Measurements from ENCODE around the gene TBL1Y.
"Not testable (repeated sequence)": the region's sequence is repeated elsewhere in the genome, so short reads cannot be mapped to it uniquely, and the experiment has no call there.

The TBL1Y gene

GRCh38 chrY:7056886-7057285 lies 146.4 kb downstream of the TBL1Y start:
- Histone ChIP-seq H3K9me3 (no peaks in the 10 kb centered on the region), H3K36me3 (no peaks in the 10 kb centered on the region)
- no peak for TF ChIP-seq Cebpa-rat (IDR thresholded peaks at IDR 0.05)

GRCh38 chrY:7078725-7079124 lies 168.2 kb downstream of the TBL1Y start:
- Histone ChIP-seq H3K27me3 (no peaks in the 10 kb centered on the region), H3K4me1 (no peaks in the 10 kb centered on the region), H3K9me3 (no peaks in the 10 kb centered on the region), H3K36me3 (no peaks in the 10 kb centered on the region), H4K20me1 (no peaks in the 10 kb centered on the region), H3K27ac (no peak overlapping the region), H3K4me2 (no peak overlapping the region), H3K4me3 (no peak overlapping the region), H3K9ac (no peak overlapping the region)
- no peak for TF ChIP-seq Cebpa-rat (IDR thresholded peaks at IDR 0.05)

More at GRCh38 chrY:7056886-7057285, 146.4 kb downstream of the TBL1Y start:
- H4K20me1 ChIP-seq, result no peaks in the 10 kb centered on the region
- no peaks in the 10 kb centered on the region for H3K4me1 ChIP-seq
- H3K27ac ChIP-seq, result no peak overlapping the region
- no peak overlapping the region for H3K9ac ChIP-seq
- H3K4me3 ChIP-seq, result no peak overlapping the region
- H3K4me2 ChIP-seq, result no peak overlapping the region
- no peaks in the 10 kb centered on the region for H3K27me3 ChIP-seq

- not testable (repeated sequence) for H3K36me3 ChIP-seq, H3K27me3 ChIP-seq, H3K27ac ChIP-seq, H3K9ac ChIP-seq, H3K9me3 ChIP-seq, H3K4me1 ChIP-seq, H4K20me1 ChIP-seq, H3K4me2 ChIP-seq, H3K4me3 ChIP-seq
Observed at GRCh38 chrY:7080548-7080947, 170.1 kb downstream of the TBL1Y start.

GRCh38 chrY:7085606-7086005 lies 175.1 kb downstream of the TBL1Y start:
- H3K36me3 ChIP-seq, result no peaks in the 10 kb centered on the region
- no peaks in the 10 kb centered on the region for H3K27me3 ChIP-seq
- H3K4me3 ChIP-seq, result no peak overlapping the region
- H3K9ac ChIP-seq, result no peak overlapping the region
- H3K4me1 ChIP-seq, result no peaks in the 10 kb centered on the region
- H4K20me1 ChIP-seq, result no peaks in the 10 kb centered on the region
- H3K4me2 ChIP-seq, result no peak overlapping the region
- H3K9me3 ChIP-seq, result no peaks in the 10 kb centered on the region
- no peak overlapping the region for H3K27ac ChIP-seq
- TF ChIP-seq Cebpa-rat (IDR thresholded peaks at IDR 0.05), result no peak

GRCh38 chrY:7092836-7093235 lies 182.3 kb downstream of the TBL1Y start:
- no peaks in the 10 kb centered on the region for H3K27me3 ChIP-seq
- no peak for TF ChIP-seq Cebpa-rat (IDR thresholded peaks at IDR 0.05)
- no peak overlapping the region for H3K27ac ChIP-seq
- H3K4me2 ChIP-seq, result no peak overlapping the region
- H3K9ac ChIP-seq, result no peak overlapping the region
- H4K20me1 ChIP-seq, result no peaks in the 10 kb centered on the region
- H3K36me3 ChIP-seq, result no peaks in the 10 kb centered on the region
- no peak overlapping the region for H3K4me3 ChIP-seq
- H3K4me1 ChIP-seq, result no peaks in the 10 kb centered on the region
- no peaks in the 10 kb centered on the region for H3K9me3 ChIP-seq

- H3K27me3 ChIP-seq, result no peaks in the 10 kb centered on the region
- H3K9ac ChIP-seq, result no peak overlapping the region
- no peak for TF ChIP-seq Cebpa-rat (IDR thresholded peaks at IDR 0.05)
- no peaks in the 10 kb centered on the region for H4K20me1 ChIP-seq
- H3K4me3 ChIP-seq, result no peak overlapping the region
- H3K4me1 ChIP-seq, result no peaks in the 10 kb centered on the region
- H3K9me3 ChIP-seq, result no peaks in the 10 kb centered on the region
- no peak overlapping the region for H3K4me2 ChIP-seq
- no peak overlapping the region for H3K27ac ChIP-seq
- H3K36me3 ChIP-seq, result no peaks in the 10 kb centered on the region
Observed at GRCh38 chrY:7094365-7094764, 183.9 kb downstream of the TBL1Y start.

- H3K36me3 ChIP-seq, result no peaks in the 10 kb centered on the region
- H3K4me2 ChIP-seq, result no peak overlapping the region
- TF ChIP-seq Cebpa-rat (IDR thresholded peaks at IDR 0.05), result no peak
- no peak overlapping the region for H3K27ac ChIP-seq
- no peak overlapping the region for H3K9ac ChIP-seq
- no peak overlapping the region for H3K4me3 ChIP-seq
- no peaks in the 10 kb centered on the region for H3K27me3 ChIP-seq
- no peaks in the 10 kb centered on the region for H4K20me1 ChIP-seq
- no peaks in the 10 kb centered on the region for H3K4me1 ChIP-seq
- no peaks in the 10 kb centered on the region for H3K9me3 ChIP-seq
Observed at GRCh38 chrY:7097021-7097420, 186.5 kb downstream of the TBL1Y start.

- no peak overlapping the region for H3K9ac ChIP-seq
- H3K36me3 ChIP-seq, result no peaks in the 10 kb centered on the region
- H3K27me3 ChIP-seq, result no peaks in the 10 kb centered on the region
- no peak for TF ChIP-seq Cebpa-rat (IDR thresholded peaks at IDR 0.05)
- H3K4me2 ChIP-seq, result no peak overlapping the region
- no peaks in the 10 kb centered on the region for H3K4me1 ChIP-seq
- no peaks in the 10 kb centered on the region for H3K9me3 ChIP-seq
- H4K20me1 ChIP-seq, result no peaks in the 10 kb centered on the region
- H3K4me3 ChIP-seq, result no peak overlapping the region
- no peak overlapping the region for H3K27ac ChIP-seq
Observed at GRCh38 chrY:7099742-7100141, 189.2 kb downstream of the TBL1Y start.

GRCh38 chrY:7102680-7103079 lies 192.2 kb downstream of the TBL1Y start:
- H3K27ac ChIP-seq, result no peak overlapping the region
- H3K4me2 ChIP-seq, result no peak overlapping the region
- H3K9me3 ChIP-seq, result no peaks in the 10 kb centered on the region
- no peak overlapping the region for H3K4me3 ChIP-seq
- no peak for TF ChIP-seq Cebpa-rat (IDR thresholded peaks at IDR 0.05)
- H3K9ac ChIP-seq, result no peak overlapping the region
- no peaks in the 10 kb centered on the region for H3K27me3 ChIP-seq
- no peaks in the 10 kb centered on the region for H3K36me3 ChIP-seq
- H4K20me1 ChIP-seq, result no peaks in the 10 kb centered on the region
- no peaks in the 10 kb centered on the region for H3K4me1 ChIP-seq

GRCh38 chrY:7107179-7107578 lies 196.7 kb downstream of the TBL1Y start:
- no peaks in the 10 kb centered on the region for H3K9me3 ChIP-seq
- no peaks in the 10 kb centered on the region for H3K36me3 ChIP-seq
- H3K27ac ChIP-seq, result no peak overlapping the region
- no peaks in the 10 kb centered on the region for H3K27me3 ChIP-seq
- no peak for TF ChIP-seq Cebpa-rat (IDR thresholded peaks at IDR 0.05)
- H3K9ac ChIP-seq, result no peak overlapping the region
- H3K4me1 ChIP-seq, result no peaks in the 10 kb centered on the region
- H4K20me1 ChIP-seq, result no peaks in the 10 kb centered on the region
- no peak overlapping the region for H3K4me2 ChIP-seq
- H3K4me3 ChIP-seq, result no peak overlapping the region

GRCh38 chrY:7110086-7110485 lies 199.6 kb downstream of the TBL1Y start:
- Histone ChIP-seq H3K4me1 (no peaks in the 10 kb centered on the region), H4K20me1 (no peaks in the 10 kb centered on the region), H3K4me2 (no peak overlapping the region), H3K27me3 (no peaks in the 10 kb centered on the region), H3K36me3 (no peaks in the 10 kb centered on the region), H3K4me3 (no peak overlapping the region), H3K9ac (no peak overlapping the region), H3K9me3 (no peaks in the 10 kb centered on the region), H3K27ac (no peak overlapping the region)
- TF ChIP-seq Cebpa-rat (IDR thresholded peaks at IDR 0.05), result no peak
